Measurements from ENCODE around the gene ARMC5. TPM values are rescaled to one million over a fixed set of nuclear protein-coding genes. Genes with fewer than 3 reads are reported as not detected.

The ARMC5 gene
- total RNA-seq, 2 donors from 2014 or later: 4.2 to 13.2 TPM

DNA sequence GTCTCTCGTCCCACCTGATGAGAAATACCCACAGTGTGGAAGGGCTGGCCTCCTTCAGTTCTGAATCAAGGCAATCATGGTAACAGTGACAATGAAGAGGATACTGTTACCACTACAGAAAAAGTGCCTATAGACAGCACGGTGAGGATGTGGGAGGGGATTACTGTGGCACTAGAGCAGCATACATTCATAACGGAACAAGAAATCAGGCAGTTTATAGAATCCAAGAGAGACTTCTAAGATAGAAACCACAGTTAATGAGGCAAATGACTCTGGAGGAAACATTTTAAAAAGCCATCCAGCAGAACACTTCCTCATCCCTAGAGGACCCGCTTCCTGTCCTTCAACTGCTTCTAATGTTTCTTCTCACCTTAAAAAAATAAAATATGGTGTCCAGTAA is 46.2 kb downstream of the ARMC5 start:
- TF ChIP-seq POLR2A (IDR thresholded peaks at IDR 0.05): no peak
- TF ChIP-seq, protein P1, sequence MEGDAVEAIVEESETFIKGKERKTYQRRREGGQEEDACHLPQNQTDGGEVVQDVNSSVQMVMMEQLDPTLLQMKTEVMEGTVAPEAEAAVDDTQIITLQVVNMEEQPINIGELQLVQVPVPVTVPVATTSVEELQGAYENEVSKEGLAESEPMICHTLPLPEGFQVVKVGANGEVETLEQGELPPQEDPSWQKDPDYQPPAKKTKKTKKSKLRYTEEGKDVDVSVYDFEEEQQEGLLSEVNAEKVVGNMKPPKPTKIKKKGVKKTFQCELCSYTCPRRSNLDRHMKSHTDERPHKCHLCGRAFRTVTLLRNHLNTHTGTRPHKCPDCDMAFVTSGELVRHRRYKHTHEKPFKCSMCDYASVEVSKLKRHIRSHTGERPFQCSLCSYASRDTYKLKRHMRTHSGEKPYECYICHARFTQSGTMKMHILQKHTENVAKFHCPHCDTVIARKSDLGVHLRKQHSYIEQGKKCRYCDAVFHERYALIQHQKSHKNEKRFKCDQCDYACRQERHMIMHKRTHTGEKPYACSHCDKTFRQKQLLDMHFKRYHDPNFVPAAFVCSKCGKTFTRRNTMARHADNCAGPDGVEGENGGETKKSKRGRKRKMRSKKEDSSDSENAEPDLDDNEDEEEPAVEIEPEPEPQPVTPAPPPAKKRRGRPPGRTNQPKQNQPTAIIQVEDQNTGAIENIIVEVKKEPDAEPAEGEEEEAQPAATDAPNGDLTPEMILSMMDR (IDR thresholded peaks at IDR 0.05): no peak
- H3K9me3 ChIP-seq: no peaks in the 10 kb centered on the region
- H3K36me3 ChIP-seq (replicated peaks in 1 of 2; ENCODE audit: insufficient read depth in 1 of 2, low read depth in 2 of 2): no peaks in the 10 kb centered on the region
- peaks cover 28% of the 10 kb centered on the region for H3K4me1 ChIP-seq
- H3K4me3 ChIP-seq: no peak overlapping the region
- H3K27ac ChIP-seq: no peak overlapping the region
- intact Hi-C loops (cut with DNase I): no loop called here
- 62 to 67% methylated on average over 4 of the region's 4 CpGs for WGBS, 2 donors
- DNase-seq (no peak), ATAC-seq (no peak)
- H3K27me3 ChIP-seq: no peaks in the 10 kb centered on the region

DNA sequence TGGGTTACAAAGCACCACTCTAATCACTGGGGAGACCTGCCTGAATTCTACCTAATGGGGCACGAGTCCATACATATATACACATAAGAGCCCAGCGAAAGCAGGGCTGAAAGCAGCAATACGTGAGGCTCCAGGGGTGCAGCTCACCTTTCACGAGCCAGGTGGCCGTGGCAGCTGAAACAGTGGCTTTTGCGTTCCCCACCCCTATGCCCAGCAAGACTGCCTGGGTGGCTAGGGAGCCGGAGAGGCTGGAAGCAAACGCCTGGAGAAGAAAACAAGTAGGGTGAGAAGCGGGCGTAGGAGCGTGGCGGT is 48.3 kb downstream of the ARMC5 start:
- peak overlapping the region; percentile 90 to 93 (median 92) for H3K27ac ChIP-seq
- H3K9me3 ChIP-seq: no peaks in the 10 kb centered on the region
- peak overlapping the region; percentile 85 to 100 for H3K4me3 ChIP-seq
- WGBS, 2 donors: 2% methylated on average over 9 to 12 of the region's 12 CpGs
- H3K36me3 ChIP-seq (replicated peaks in 1 of 2; ENCODE audit: insufficient read depth in 1 of 2, low read depth in 2 of 2): no peaks in the 10 kb centered on the region
- DNase-seq (no peak), ATAC-seq (peak; percentile 7)
- peaks cover 28% of the 10 kb centered on the region for H3K4me1 ChIP-seq
- intact Hi-C loops (cut with DNase I): no loop called here
- H3K27me3 ChIP-seq: no peaks in the 10 kb centered on the region
- TF ChIP-seq, protein P1 (IDR thresholded peaks at IDR 0.05): no peak
- no peak for TF ChIP-seq POLR2A (IDR thresholded peaks at IDR 0.05)

DNA sequence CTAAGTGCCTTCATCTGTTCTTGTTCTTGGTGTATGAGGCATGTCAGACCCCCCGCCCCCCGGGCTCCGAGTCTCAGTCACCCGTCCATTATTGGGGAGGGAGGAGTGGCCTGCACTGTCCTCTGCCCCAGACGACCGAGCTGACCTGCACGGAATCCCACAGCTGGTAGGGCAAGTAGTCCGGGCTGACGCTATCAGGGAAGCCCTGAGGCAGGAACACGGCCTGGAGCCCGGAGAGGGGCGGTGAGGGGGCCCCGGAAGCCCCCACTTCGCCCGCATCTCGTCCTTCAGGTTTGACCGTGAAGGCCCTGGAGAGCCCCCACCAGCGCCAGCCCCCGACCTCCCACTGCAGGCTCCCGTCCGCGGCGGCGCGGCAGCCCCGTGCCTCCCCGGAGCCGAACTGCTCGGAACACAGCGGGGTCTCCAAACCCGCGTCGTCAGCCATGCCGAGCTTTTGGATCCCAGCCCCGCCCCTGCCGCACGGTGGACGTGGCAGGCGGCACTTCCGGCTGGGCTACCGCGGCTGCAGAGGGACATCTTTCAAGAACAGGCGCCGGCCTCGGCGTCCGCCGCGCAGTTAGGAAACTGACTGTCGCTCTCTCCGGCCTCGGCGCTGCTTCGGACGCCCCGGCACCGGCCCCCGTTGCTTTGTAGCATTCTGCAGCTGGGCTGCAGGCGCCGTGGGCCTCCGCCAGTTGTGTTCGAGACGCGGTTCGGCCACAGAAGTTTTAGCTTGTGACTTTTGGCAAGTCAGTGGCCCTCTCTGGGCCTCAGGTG is 48.8 kb downstream of the ARMC5 start, which contains the start of gene RUSF1:
TSS of gene RUSF1 (minus strand) at position 463 of the 777 bp plus-strand sequence. CDS start at position 445, 18 bp downstream.
- peak; percentile 91 to 94 (median 92) for DNase-seq
- intact Hi-C loops (cut with DNase I): no loop called here
- 0% methylated on average over 4 to 62 of the region's 65 CpGs for WGBS, 2 donors

GRCh38 chr16:31508706-31509195 is 49.5 kb downstream of the ARMC5 start:
- Histone ChIP-seq H3K27ac (peak overlapping the region; percentile 90 to 93 (median 92)), H3K36me3 (replicated peaks in 1 of 2; ENCODE audit: insufficient read depth in 1 of 2, low read depth in 2 of 2) (no peaks in the 10 kb centered on the region), H3K9me3 (no peaks in the 10 kb centered on the region), H3K4me3 (peak overlapping the region; percentile 85 to 100), H3K4me1 (peaks cover 28% of the 10 kb centered on the region), H3K27me3 (no peaks in the 10 kb centered on the region)
- intact Hi-C loops (cut with DNase I): no loop called here
- peak; percentile 16 for ATAC-seq
- TF ChIP-seq, protein P1 (IDR thresholded peaks at IDR 0.05): no peak
- no peak for TF ChIP-seq POLR2A (IDR thresholded peaks at IDR 0.05)
- WGBS, 2 donors: 8 to 10% methylated on average over 6 of the region's 6 CpGs
- DNase-seq: no peak

More for the DNA sequence above, 48.8 kb downstream of the ARMC5 start, which contains the start of gene RUSF1:
- ATAC-seq: peak; percentile 97
- peaks cover 28% of the 10 kb centered on the region for H3K4me1 ChIP-seq
- TF ChIP-seq, protein P1 (IDR thresholded peaks at IDR 0.05): peak in 1 of 7 experiments; percentile 6
- peak; percentile 75 to 93 (median 90) for TF ChIP-seq POLR2A (IDR thresholded peaks at IDR 0.05)
- H3K9me3 ChIP-seq: no peaks in the 10 kb centered on the region
- H3K36me3 ChIP-seq (replicated peaks in 1 of 2; ENCODE audit: insufficient read depth in 1 of 2, low read depth in 2 of 2): no peaks in the 10 kb centered on the region
- H3K27me3 ChIP-seq: no peaks in the 10 kb centered on the region
- H3K4me3 ChIP-seq: peak within 1 kb of the TSS; percentile 85 to 100
- peak within 1 kb of the TSS; percentile 90 to 93 (median 92) for H3K27ac ChIP-seq

Data from body of pancreas (tissue), 4 donors.